Measurements from ENCODE around the gene KCNT1. TPM values are rescaled to one million over a fixed set of nuclear protein-coding genes. Genes with fewer than 3 reads are reported as not detected.

The KCNT1 gene
- total and polyA plus RNA-seq, 8 donors, result 0.05 to 1.1 (median 0.11) TPM

GRCh38 chr9:135828656-135829055 is 126.7 kb downstream of the KCNT1 start:
- Histone ChIP-seq H3K4me1 (no peaks in the 10 kb centered on the region), H3K9me3 (no peaks in the 10 kb centered on the region), H3K4me3 (no peak overlapping the region), H3K36me3 (peaks cover 0 to 6% (median 0%) of the 10 kb centered on the region in 3 donors), H3K27me3 (no peaks in the 10 kb centered on the region), H3K27ac (no peak overlapping the region)
- 96 to 97% methylated on average over 5 of the region's 5 CpGs for WGBS, 2 donors
- ATAC-seq (no peak), FAIRE-seq (no peak), DNase-seq (no peak)
- no peak for TF ChIP-seq CTCF (IDR thresholded peaks at IDR 0.05)
- intact Hi-C loops (cut with DNase I), result no loop called here

GRCh38 chr9:135830496-135830895 is 128.5 kb downstream of the KCNT1 start:
- Histone ChIP-seq H3K27ac (no peak overlapping the region), H3K27me3 (no peaks in the 10 kb centered on the region), H3K4me1 (no peaks in the 10 kb centered on the region), H3K9me3 (no peaks in the 10 kb centered on the region), H3K4me3 (no peak overlapping the region), H3K36me3 (no peaks in the 10 kb centered on the region)
- no peak for TF ChIP-seq CTCF (IDR thresholded peaks at IDR 0.05)
- WGBS, 2 donors, result 94% methylated on average over 1 of the region's 1 CpG
- intact Hi-C loops (cut with DNase I), result no loop called here
- ATAC-seq, result no peak
- no peak for DNase-seq
- FAIRE-seq, result no peak

GRCh38 chr9:135833864-135834263 is 131.9 kb downstream of the KCNT1 start:
- no peak for FAIRE-seq
- WGBS, 2 donors, result 81 to 83% methylated on average over 3 of the region's 3 CpGs
- no peak overlapping the region for H3K4me3 ChIP-seq
- H3K4me1 ChIP-seq, result no peaks in the 10 kb centered on the region
- H3K9me3 ChIP-seq, result no peaks in the 10 kb centered on the region
- DNase-seq, result no peak
- TF ChIP-seq CTCF (IDR thresholded peaks at IDR 0.05), result no peak
- intact Hi-C loops (cut with DNase I), result no loop called here
- H3K27ac ChIP-seq, result no peak overlapping the region
- no peak for ATAC-seq
- no peaks in the 10 kb centered on the region for H3K36me3 ChIP-seq
- no peaks in the 10 kb centered on the region for H3K27me3 ChIP-seq

GRCh38 chr9:135835131-135835530 is 133.1 kb downstream of the KCNT1 start:
- Histone ChIP-seq H3K4me3 (no peak overlapping the region), H3K9me3 (no peaks in the 10 kb centered on the region), H3K36me3 (no peaks in the 10 kb centered on the region), H3K27me3 (no peaks in the 10 kb centered on the region), H3K27ac (no peak overlapping the region), H3K4me1 (no peaks in the 10 kb centered on the region)
- FAIRE-seq (no peak), ATAC-seq (no peak), DNase-seq (no peak)
- intact Hi-C loops (cut with DNase I), result no loop called here
- no peak for TF ChIP-seq CTCF (IDR thresholded peaks at IDR 0.05)
- 90 to 96% methylated on average over 10 of the region's 10 CpGs for WGBS, 2 donors

GRCh38 chr9:135839516-135839915 is 137.5 kb downstream of the KCNT1 start:
- Histone ChIP-seq H3K27ac (no peak overlapping the region), H3K4me1 (no peaks in the 10 kb centered on the region), H3K4me3 (no peak overlapping the region), H3K27me3 (no peaks in the 10 kb centered on the region), H3K9me3 (no peaks in the 10 kb centered on the region), H3K36me3 (no peaks in the 10 kb centered on the region)
- no peak for TF ChIP-seq CTCF (IDR thresholded peaks at IDR 0.05)
- intact Hi-C loops (cut with DNase I), result no loop called here
- no peak for ATAC-seq
- no peak for DNase-seq
- no peak for FAIRE-seq
- WGBS, 2 donors, result 93 to 97% methylated on average over 11 of the region's 11 CpGs

Measured in pancreas (tissue), 10 donors.